Neural cell (in vitro differentiated cells): ENCODE results near the gene GFM1. TPM values are rescaled to one million over a fixed set of nuclear protein-coding genes. Genes with fewer than 3 reads are reported as not detected.

Experiments used
- H2AFZ ChIP-seq: fragments of 200-600, 300-800 bp; sonication (generic), shearing (Covaris generic); 2 replicates; pipeline ENCODE4 v1.6.0; 2014; ENCODE audit warnings: low read depth, mild to moderate bottlenecking, antibody characterized with exemption, low read length, moderate library complexity
- H3F3A ChIP-seq: fragments of 200-600 bp; shearing (Covaris generic); 2 replicates; pipeline ENCODE4 v1.6.1; 2016; ENCODE audit warnings: mild to moderate bottlenecking, moderate library complexity, mixed read lengths, antibody characterized with exemption, low read length; ENCODE audit not compliant: insufficient read depth, poor library complexity, severe bottlenecking
- H3K27ac ChIP-seq: fragments of 200-600, 300-800 bp; sonication (generic), shearing (Covaris generic); 2 replicates; pipeline ENCODE4 v1.5.1; 2014; ENCODE audit warnings: mild to moderate bottlenecking, low read length, moderate library complexity
- H3K27me3 ChIP-seq: fragments of 300-800, 200-600 bp; sonication (generic), shearing (Covaris generic); 2 replicates; pipeline ENCODE4 v1.6.0; 2014; ENCODE audit warnings: mild to moderate bottlenecking, low read depth, low read length, moderate library complexity; ENCODE audit not compliant: insufficient read depth
- H3K36me3 ChIP-seq: fragments of 300-800, 200-600 bp; sonication (generic), shearing (Covaris generic); 2 replicates; pipeline ENCODE4 v1.5.1; 2014; ENCODE audit warnings: mild to moderate bottlenecking, antibody characterized with exemption, low read length, moderate library complexity; ENCODE audit not compliant: insufficient read depth
- H3K4me2 ChIP-seq: fragments of 300-800, 200-600 bp; sonication (generic), shearing (Covaris generic); 2 replicates; pipeline ENCODE4 v1.6.0; 2014; ENCODE audit warnings: mild to moderate bottlenecking, low read length
- H3K4me3 ChIP-seq: fragments of 300-800, 200-600 bp; sonication (generic), shearing (Covaris generic); 2 replicates; pipeline ENCODE4 v1.5.1; 2014; ENCODE audit warnings: mild to moderate bottlenecking, low read length, moderate library complexity
- H3K79me2 ChIP-seq: fragments of 200-600 bp; shearing (Covaris generic); replicated peaks from 2 replicates; pipeline ENCODE4 v1.6.0; 2014; ENCODE audit warnings: mild to moderate bottlenecking, low read length, moderate library complexity; ENCODE audit not compliant: insufficient read depth
- H3K9ac ChIP-seq: fragments of 300-800, 200-600 bp; sonication (generic), shearing (Covaris generic); 2 replicates; pipeline ENCODE4 v1.6.1; 2016; ENCODE audit warnings: mild to moderate bottlenecking, low read length, mixed read lengths
- H3K9me2 ChIP-seq: fragments of 200-600 bp; shearing (Covaris generic); 2 replicates; pipeline ENCODE4 v1.6.1; 2016; ENCODE audit warnings: mild to moderate bottlenecking, low read length, mixed read lengths; ENCODE audit not compliant: insufficient read depth
- H3K9me3 ChIP-seq: fragments of 200-600, 300-800 bp; sonication (generic), shearing (Covaris generic); 2 replicates; pipeline ENCODE4 v1.6.1; 2016; ENCODE audit warnings: mild to moderate bottlenecking, mixed run types, low read length, moderate library complexity, mixed read lengths
- H4K20me1 ChIP-seq: fragments of 200-600 bp; shearing (Covaris generic); 2 replicates; pipeline ENCODE4 v1.6.1; 2016; ENCODE audit warnings: mild to moderate bottlenecking, mixed run types; ENCODE audit not compliant: insufficient read depth
- EP300 ChIP-seq: fragments of 450-650 bp; conservative IDR thresholded peaks from 2 replicates; pipeline ENCODE4 v1.6.1; 2014; ENCODE audit warnings: antibody characterized with exemption, mild to moderate bottlenecking, moderate library complexity; ENCODE audit not compliant: poor library complexity, severe bottlenecking
- EZH2 ChIP-seq: fragments of 200-600, 300-800 bp; shearing (Covaris generic), sonication (generic); IDR thresholded peaks from 2 replicates; pipeline ENCODE4 v1.6.1; 2014; ENCODE audit warnings: antibody characterized with exemption, low read length, borderline replicate concordance, mild to moderate bottlenecking; ENCODE audit not compliant: insufficient read depth, poor library complexity, severe bottlenecking
- MXI1 ChIP-seq: fragments of 450-650 bp; conservative IDR thresholded peaks from 2 replicates; pipeline ENCODE4 v1.6.1; 2014; ENCODE audit warnings: antibody characterized with exemption, mild to moderate bottlenecking; ENCODE audit not compliant: poor library complexity, severe bottlenecking
- POLR2AphosphoS5 ChIP-seq: IDR thresholded peaks from 2 replicates; pipeline ENCODE4 v1.6.1; 2012
- RAD21 ChIP-seq: fragments of 450-650 bp; conservative IDR thresholded peaks from 2 replicates; pipeline ENCODE4 v1.6.1; 2014; ENCODE audit warnings: antibody characterized with exemption, mild to moderate bottlenecking, moderate library complexity
- SMC3 ChIP-seq: fragments of 450-650 bp; conservative IDR thresholded peaks from 2 replicates; pipeline ENCODE4 v1.6.1; 2014; ENCODE audit warnings: antibody characterized with exemption, mild to moderate bottlenecking, moderate library complexity; ENCODE audit not compliant: poor library complexity
- TAF1 ChIP-seq: IDR thresholded peaks from 2 replicates; pipeline ENCODE4 v1.6.1; 2012; ENCODE audit warnings: low read depth
- polyA plus RNA-seq: library from polyadenylated mRNA; depleted of rRNA; stranded (reverse); fragments of >200 nt; gene quantifications from 2 replicates; pipeline ENCODE4 v1.2.3, GENCODE V29; 2014
- TF ChIP-seq, protein P1 (sequence below): IDR thresholded peaks from 2 replicates; pipeline ENCODE4 v1.6.1; 2012; ENCODE audit warnings: borderline replicate concordance
- TF ChIP-seq, protein P2 (sequence below): fragments of 450-650 bp; IDR thresholded peaks from 2 replicates; pipeline ENCODE4 v1.5.1; 2014; ENCODE audit warnings: antibody characterized with exemption, mild to moderate bottlenecking, moderate library complexity; ENCODE audit not compliant: poor library complexity, severe bottlenecking

GFM1 gene
- polyA plus RNA-seq, 1 donor from 2014 or later = 67.1 TPM

DNA sequence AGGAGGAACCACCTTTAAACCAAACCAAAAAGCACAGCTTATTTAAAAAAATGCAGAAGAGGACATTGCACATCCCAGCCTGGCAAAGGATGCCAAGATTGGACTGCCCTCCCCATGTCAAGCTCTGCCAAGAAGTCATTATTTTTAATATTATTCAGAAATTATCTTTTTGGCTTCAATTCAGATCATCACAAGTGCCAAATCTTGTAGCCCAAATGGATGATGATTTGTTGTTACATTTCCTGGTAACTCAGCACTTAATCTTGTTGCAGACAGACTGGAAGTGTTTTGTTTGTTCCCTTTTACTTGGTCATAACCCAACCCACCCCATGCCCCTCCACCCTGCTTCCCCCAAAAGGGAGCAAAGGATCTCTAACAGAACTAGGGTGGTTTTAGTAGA, 56.2 kb downstream of the GFM1 start:
- H3K27me3 ChIP-seq = no peaks in the 10 kb centered on the region
- H3K79me2 ChIP-seq = no peaks in the 10 kb centered on the region
- H3K9me3 ChIP-seq = no peaks in the 10 kb centered on the region
- H4K20me1 ChIP-seq = no peaks in the 10 kb centered on the region
- no peak overlapping the region for H3K27ac ChIP-seq
- no peaks in the 10 kb centered on the region for H3F3A ChIP-seq
- no peak overlapping the region for H2AFZ ChIP-seq
- no peak overlapping the region for H3K4me2 ChIP-seq
- TF ChIP-seq EP300 = no peak
- no peak for TF ChIP-seq TAF1
- TF ChIP-seq, protein P1, sequence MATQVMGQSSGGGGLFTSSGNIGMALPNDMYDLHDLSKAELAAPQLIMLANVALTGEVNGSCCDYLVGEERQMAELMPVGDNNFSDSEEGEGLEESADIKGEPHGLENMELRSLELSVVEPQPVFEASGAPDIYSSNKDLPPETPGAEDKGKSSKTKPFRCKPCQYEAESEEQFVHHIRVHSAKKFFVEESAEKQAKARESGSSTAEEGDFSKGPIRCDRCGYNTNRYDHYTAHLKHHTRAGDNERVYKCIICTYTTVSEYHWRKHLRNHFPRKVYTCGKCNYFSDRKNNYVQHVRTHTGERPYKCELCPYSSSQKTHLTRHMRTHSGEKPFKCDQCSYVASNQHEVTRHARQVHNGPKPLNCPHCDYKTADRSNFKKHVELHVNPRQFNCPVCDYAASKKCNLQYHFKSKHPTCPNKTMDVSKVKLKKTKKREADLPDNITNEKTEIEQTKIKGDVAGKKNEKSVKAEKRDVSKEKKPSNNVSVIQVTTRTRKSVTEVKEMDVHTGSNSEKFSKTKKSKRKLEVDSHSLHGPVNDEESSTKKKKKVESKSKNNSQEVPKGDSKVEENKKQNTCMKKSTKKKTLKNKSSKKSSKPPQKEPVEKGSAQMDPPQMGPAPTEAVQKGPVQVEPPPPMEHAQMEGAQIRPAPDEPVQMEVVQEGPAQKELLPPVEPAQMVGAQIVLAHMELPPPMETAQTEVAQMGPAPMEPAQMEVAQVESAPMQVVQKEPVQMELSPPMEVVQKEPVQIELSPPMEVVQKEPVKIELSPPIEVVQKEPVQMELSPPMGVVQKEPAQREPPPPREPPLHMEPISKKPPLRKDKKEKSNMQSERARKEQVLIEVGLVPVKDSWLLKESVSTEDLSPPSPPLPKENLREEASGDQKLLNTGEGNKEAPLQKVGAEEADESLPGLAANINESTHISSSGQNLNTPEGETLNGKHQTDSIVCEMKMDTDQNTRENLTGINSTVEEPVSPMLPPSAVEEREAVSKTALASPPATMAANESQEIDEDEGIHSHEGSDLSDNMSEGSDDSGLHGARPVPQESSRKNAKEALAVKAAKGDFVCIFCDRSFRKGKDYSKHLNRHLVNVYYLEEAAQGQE = no peak
- no peak for TF ChIP-seq SMC3
- TF ChIP-seq, protein P2, sequence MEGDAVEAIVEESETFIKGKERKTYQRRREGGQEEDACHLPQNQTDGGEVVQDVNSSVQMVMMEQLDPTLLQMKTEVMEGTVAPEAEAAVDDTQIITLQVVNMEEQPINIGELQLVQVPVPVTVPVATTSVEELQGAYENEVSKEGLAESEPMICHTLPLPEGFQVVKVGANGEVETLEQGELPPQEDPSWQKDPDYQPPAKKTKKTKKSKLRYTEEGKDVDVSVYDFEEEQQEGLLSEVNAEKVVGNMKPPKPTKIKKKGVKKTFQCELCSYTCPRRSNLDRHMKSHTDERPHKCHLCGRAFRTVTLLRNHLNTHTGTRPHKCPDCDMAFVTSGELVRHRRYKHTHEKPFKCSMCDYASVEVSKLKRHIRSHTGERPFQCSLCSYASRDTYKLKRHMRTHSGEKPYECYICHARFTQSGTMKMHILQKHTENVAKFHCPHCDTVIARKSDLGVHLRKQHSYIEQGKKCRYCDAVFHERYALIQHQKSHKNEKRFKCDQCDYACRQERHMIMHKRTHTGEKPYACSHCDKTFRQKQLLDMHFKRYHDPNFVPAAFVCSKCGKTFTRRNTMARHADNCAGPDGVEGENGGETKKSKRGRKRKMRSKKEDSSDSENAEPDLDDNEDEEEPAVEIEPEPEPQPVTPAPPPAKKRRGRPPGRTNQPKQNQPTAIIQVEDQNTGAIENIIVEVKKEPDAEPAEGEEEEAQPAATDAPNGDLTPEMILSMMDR = no peak
- TF ChIP-seq POLR2AphosphoS5 = no peak
- TF ChIP-seq RAD21 = no peak
- no peak for TF ChIP-seq EZH2
- no peak for TF ChIP-seq MXI1
- no peaks in the 10 kb centered on the region for H3K36me3 ChIP-seq
- H3K9me2 ChIP-seq = no peaks in the 10 kb centered on the region
- no peak overlapping the region for H3K9ac ChIP-seq
- no peak overlapping the region for H3K4me3 ChIP-seq

DNA sequence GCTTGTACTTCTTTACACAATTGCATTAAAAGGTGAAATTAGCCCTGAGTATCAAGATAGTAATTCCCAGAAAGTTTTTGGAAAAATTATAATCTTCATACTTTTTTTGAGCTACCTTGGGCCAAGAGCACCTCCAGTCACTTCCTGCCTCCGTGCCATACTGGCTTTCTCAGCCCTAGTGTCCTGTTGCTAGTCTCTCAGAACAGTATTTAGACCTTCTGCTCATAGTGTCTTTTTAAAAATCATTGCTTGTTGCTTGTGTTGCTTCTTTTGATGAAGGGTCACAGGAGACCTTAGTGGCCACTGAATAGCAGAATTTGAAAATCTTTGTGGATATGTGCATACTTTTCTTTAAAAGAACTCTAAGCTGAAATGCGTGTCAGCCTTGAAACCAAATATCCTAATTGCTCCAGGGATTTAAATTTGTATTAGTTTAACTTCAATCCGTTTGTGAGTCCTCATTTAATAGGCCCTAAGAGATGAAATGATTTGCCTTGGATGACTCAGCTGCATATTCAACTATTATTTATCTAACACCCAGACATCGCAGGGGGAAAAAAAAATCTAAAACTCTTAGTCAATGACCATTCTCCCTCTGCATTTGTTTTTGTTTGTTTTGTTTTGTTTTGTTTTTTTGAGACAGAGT, 57.2 kb downstream of the GFM1 start:
- no peaks in the 10 kb centered on the region for H3K9me3 ChIP-seq
- no peak overlapping the region for H3K4me3 ChIP-seq
- H2AFZ ChIP-seq = no peak overlapping the region
- no peak overlapping the region for H3K4me2 ChIP-seq
- H3K9me2 ChIP-seq = no peaks in the 10 kb centered on the region
- H3F3A ChIP-seq = no peaks in the 10 kb centered on the region
- no peak overlapping the region for H3K9ac ChIP-seq
- H3K27me3 ChIP-seq = no peaks in the 10 kb centered on the region
- TF ChIP-seq, protein P1 = no peak
- TF ChIP-seq EP300 = no peak
- no peak for TF ChIP-seq POLR2AphosphoS5
- TF ChIP-seq, protein P2 = no peak
- no peaks in the 10 kb centered on the region for H4K20me1 ChIP-seq
- H3K36me3 ChIP-seq = no peaks in the 10 kb centered on the region
- H3K27ac ChIP-seq = no peak overlapping the region
- no peaks in the 10 kb centered on the region for H3K79me2 ChIP-seq
